HG02981 (cell line): Measurements from ENCODE around the gene SLC25A39.
A peak's percentile ranks its signal among the peaks of the same experiment; 100 is the strongest.
"Not testable (repeated sequence)": the region's sequence is repeated elsewhere in the genome, so short reads cannot be mapped to it uniquely, and the experiment has no call there.

Experiments used
- ATAC-seq: cut with Tn5 transposase; IDR thresholded peaks from one replicate; pipeline ENCODE4 v1.9.1; 2021; ENCODE audit warnings: mild to moderate bottlenecking, moderate library complexity; ENCODE audit not compliant: unreplicated experiment

SLC25A39 gene, protein sequence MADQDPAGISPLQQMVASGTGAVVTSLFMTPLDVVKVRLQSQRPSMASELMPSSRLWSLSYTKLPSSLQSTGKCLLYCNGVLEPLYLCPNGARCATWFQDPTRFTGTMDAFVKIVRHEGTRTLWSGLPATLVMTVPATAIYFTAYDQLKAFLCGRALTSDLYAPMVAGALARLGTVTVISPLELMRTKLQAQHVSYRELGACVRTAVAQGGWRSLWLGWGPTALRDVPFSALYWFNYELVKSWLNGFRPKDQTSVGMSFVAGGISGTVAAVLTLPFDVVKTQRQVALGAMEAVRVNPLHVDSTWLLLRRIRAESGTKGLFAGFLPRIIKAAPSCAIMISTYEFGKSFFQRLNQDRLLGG

DNA sequence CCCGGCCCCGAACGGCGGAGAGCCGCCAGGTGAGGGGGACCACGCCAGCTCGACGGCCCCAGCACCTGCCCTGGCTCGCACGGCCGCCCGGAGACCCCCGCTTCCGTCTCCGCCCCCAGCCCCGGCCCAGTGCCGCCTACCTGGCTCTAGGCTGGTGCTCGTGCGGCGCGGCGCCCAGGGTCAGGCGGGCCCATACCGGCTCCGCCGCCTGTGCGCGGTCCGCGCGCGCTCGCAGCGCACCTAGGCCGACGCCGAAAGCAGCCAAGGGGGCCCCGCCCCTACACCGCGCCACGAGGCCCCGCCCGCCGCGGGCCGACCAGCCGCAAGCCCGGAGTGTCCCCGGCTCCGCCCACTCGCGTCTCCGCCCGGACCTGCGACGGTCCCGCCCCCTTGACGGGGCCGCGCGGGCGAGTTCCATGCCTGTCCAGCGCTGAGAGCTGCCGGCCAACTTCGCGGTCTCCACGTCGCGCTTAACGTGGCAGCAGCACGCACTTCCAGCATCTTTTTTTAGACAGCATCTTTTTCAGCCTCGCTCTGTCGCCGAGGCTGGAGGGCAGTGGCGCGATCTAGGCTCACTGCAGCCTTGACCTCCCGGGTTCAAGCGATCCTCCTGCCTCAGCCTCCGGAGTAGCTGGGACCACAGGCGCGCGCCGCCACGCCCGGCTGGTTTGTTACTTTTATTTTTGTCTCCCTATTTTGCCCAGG lies at the start of gene SLC25A39:
Gene SLC25A39, minus strand, starts transcription at position 253 of the 705 bp plus-strand sequence. CDS start 1,261 bp downstream, outside the sequence.
- peak; percentile 69 for ATAC-seq

DNA sequence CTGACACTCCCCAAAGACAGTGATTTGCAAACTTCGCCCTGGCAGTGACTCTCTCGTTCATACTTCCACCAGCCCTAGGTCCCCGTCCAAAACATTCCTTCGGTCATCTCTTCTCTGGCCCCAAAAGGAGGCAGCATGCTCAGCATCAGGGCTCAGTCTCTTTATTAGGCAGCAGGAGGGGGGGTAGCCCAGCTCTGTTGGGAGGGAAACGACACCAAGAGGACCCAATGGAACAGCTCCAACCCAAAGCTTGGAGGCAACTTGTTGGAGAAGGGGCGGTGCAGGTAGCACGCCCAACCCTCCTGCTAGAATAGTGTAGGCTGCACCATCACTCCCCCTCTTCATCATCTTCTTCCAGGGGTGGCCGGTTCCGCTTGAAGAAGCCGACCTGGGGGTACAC lies 47.4 kb upstream of the SLC25A39 start:
- ATAC-seq: no peak

DNA sequence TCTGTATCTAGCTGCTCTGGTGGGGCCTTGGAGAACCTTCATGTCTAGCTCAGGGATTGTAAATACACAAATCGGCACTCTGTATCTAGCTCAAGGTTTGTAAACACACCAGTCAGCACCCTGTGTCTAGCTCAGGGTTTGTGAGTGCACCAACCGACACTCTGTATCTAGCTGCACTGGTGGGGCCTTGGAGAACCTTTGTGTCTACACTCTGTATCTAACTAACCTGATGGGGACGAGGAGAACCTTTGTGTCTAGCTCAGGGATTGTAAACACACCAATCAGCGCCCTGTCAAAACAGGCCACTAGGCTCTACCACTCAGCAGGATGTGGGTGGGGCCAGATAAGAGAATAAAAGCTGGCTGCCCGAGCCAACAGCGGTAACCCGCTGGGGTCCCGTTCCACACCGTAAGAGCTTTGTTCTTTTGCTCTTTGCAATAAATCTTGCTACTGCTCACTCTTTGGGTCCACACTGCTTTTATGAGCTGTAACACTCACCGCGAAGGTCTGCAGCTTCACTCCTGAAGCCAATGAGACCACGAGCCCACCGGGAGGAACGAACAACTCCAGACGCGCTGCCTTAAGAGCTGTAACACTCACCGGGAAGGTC lies 44.9 kb upstream of the SLC25A39 start:
- not testable (repeated sequence) for ATAC-seq

DNA sequence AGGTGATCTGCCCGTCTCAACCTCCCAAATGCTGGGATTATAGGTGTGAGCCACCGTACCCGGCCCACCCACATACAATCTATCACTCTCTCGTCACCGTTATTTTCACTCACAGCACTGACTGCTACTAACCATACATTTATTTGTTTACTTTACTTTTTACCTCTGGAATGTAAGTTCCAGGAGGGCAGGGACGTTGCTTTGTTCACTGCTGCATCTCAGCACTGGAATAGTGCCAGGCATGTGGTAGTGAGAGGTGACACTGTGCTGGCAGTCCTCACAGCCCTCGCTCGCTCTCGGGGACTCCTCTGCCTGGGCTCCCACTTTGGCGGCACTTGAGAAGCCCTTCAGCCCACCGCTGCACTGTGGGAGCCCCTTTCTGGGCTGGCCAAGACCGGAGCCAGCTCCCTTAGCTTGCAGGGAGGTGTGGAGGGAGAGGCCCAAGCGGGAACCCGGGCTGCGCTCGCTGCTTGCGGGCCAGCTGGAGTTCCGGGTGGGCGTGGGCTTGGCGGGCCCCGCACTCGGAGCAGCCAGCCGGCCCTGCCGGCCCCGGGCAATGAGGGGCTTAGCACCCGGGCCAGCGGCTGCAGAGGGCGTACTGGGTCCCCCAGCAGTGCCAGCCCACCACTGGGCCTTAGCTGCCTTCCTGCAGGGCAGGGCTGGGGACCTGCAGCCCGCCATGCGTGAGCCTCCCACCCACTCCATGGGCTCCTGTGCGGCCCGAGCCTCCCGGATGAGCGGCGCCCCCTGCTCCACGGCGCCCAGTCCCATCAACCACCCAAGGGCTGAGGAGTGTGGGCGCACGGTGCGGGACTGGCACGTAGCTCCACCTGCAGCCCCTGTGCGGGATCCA lies 44.0 kb upstream of the SLC25A39 start:
- not testable (repeated sequence) for ATAC-seq

DNA sequence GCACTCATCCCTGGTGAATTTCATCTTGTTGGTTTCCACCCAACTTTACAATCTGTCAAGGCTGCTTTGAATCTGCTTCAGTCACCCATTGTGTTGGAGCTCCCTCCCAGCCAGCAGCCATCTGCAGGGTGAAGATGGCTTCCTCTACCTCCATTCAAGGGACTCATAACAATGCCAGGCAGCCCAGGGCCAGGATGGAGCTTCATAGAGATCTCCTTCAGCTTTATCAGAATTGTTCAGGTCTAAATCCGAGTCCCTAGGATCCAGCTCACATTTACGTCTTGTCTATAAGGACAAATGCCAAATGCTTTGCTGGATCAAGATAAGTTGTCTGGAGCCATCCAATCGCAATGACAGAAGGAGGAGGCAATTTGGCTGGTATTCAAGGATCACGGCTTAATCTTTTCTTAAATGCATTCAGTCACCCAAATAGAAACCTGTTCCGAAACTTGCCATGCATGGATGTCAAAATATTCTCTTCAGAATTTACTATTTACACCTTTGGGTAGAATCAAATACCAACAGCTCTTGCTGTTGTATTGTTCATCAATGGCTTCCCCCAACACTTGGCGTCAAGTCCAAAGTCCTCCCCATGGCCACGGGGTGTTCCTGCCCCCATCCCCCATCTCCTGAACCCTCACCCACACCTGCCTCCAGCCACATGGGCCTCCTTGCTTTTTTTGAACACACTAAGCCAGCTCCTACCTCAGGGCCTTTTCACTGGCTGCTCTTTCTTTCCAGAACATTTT lies 42.8 kb upstream of the SLC25A39 start:
- ATAC-seq: no peak

DNA sequence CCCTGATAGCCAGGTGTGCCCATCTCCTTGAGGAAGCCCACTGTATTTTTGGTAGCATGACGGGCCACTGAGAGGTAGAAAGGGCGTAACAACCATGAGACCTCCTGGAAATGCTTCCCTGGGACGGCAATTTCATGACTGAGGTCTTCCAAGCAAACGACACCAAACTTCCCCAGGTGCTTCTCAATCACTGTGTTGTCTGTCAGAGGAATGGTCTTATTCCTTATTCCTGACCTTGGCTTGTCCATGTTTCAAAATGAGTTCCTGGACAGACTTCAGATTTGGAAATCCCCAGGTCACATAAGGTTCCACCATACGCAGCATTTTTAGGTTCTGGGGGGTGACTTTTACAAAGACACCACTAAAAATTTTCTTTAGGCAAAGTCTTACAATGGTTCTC lies 40.4 kb upstream of the SLC25A39 start:
- not testable (repeated sequence) for ATAC-seq

DNA sequence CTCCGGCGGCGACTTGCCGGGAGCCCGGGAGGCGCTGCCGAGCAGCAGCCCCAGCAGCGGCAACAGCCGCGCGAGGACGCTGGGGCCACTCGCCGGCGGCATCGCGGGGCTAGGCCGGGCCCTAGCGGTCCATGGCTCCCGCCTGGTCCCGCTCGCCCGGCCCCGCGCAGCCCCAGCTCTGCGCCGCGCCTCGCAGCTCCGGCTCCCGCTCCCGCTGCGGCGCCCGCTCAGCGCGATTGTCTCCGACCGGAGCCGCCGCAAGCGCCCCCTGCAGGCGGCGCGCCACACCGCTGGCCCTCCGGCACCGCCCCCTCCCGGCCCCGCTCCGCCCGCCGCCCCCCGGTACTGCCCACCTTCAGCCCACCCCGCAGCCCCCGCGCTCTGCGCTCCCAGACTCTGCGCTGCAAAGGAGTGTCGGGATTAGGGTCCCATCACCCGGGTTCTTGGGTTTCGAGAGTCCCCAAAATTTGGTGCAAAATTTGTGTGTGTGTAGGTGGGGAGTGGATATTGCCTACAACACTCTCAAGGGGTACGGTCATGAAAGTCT lies 39.1 kb upstream of the SLC25A39 start, which contains the start of gene FAM171A2:
Gene FAM171A2, minus strand, starts transcription at position 241 of the 547 bp plus-strand sequence. Its CDS starts 139 bp downstream, at position 102.
- no peak for ATAC-seq

DNA sequence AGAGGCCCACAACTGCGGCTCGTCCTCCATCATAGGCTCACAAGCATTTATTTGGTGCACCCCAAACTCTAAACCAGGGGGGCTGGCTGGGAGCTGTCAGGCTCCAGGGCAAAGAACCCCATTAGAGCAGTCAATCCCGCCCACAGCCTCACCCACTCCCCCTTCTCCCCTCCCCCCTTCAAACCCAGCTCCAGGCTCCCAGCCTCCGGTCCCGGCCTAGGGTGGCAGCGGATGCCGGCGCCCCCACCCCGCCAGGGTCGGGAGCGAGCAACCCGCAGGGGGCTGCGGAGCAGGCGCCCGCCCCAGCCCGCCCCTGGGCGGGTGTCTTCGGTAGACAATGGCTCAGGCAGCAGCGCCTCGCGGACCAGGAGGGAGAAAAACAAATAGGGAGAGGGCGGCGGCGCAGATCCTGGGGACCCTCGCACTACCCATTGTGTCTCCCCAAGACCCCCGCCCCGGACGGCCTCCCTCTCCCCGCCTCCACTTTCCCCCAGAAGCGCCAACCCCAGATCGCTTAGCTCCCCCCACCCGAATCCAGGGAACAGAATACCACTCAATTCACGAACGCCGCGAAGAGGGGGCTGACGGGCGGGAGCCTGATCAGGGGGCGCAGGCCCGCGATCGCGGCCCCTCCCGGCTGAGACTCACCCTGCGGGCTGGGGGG lies 38.5 kb upstream of the SLC25A39 start:
- no peak for ATAC-seq

DNA sequence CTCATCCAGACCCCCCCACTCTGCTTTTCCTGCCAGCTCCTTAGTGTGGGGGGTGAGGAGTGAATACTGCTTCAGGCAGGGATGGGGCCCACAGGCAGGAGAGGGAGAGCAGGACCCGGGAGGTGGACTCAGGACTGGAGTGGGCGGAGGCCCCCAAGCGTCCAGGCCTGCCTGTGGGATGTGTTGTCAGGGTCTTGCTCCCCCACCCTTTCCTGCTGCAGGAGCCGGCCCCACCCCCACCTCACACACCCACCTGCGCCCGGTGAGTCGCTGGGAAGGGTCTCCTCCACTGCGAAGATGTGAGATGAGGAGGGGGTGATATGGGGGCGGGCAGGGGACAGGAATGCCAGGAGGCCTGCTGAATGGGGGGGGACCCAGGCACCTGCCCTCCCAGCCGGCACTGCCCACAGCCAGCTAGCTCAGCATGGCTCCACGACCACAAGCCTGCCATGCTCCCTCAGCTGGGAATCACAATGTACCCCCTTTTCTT lies 37.9 kb upstream of the SLC25A39 start:
- no peak for ATAC-seq

DNA sequence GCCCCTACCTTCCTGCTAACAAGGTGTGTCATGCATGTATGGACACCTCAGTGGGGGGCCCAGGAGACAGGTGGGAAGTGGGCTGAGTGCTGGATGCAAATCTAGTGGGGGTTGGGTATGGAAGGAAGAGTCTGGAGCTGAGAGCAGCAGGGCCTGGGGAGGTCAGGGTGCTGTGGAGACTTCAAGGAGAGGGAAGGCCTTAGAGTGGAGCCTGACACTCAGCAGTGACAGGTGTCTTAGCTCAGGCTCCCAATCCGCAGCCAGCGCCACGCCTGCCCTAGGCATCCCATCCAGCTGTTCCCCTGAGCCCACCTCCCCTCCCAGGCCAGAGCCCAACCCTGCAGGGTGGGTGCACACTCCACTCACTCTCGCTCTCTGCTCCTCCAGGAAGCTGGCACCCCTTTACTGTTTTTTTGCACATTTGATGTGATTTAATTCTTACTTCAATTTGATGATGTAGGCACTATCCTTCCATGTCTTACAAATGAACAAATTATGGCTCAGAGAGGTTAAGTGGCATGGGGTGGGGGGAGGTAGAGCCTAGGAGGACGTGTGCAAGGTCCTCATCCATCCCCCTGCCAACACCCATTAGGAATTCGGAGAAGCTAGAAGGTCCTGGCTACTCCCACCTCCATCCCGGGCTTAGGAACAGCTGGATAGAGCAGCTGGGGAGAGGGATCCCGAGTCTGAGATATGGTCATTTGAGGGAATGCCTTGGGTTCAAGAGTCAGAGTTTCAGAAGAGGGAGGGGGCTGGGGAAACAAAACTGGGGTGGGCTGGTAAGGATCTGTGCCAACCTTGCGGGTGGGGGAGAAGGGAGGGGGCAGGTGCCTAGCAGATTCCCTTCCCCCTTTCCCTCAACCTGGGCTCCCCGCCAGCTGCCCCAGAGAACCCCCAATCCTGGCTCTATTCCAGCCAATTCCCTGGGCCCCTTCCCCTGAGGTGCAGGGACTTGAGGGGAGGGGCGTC lies 37.0 kb upstream of the SLC25A39 start:
- ATAC-seq: no peak

DNA sequence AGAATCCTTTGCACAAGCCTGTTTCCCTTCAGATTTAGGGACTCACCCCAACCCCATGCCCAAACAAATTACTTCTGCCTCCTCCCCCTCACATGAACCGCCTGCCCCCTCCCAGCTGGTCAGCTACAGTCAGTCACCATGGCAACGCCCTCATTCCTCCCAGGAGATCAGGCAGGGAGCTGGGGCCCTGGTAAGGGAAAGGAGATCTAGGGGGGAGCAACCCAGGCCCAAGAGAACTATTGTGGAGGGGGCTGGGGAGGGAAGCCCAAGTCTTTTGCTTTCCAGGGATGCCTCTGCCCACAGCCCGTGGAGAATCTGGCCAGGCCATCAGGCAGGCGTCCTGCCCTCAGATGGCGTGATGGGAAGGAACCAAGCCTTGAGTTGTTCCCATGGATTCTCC lies 36.2 kb upstream of the SLC25A39 start:
- no peak for ATAC-seq

DNA sequence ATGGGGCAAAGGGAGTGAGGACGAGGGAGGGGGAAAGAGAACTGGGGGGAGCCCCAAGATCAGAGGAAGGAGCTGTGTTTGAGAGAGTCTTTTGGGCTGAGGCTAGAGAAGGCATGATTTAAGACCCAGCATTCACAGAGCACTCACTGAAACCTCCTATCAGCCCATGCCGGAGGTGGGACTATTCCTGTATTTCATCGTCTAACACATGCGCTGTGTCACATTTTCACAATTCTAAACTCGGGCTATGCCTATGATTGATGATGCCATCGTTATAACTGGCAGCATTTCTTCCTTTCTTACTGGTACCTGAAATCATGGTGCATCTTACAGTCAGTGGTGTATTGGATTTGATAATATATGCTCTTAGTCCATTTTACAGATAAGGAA lies 35.5 kb upstream of the SLC25A39 start:
- ATAC-seq: no peak

DNA sequence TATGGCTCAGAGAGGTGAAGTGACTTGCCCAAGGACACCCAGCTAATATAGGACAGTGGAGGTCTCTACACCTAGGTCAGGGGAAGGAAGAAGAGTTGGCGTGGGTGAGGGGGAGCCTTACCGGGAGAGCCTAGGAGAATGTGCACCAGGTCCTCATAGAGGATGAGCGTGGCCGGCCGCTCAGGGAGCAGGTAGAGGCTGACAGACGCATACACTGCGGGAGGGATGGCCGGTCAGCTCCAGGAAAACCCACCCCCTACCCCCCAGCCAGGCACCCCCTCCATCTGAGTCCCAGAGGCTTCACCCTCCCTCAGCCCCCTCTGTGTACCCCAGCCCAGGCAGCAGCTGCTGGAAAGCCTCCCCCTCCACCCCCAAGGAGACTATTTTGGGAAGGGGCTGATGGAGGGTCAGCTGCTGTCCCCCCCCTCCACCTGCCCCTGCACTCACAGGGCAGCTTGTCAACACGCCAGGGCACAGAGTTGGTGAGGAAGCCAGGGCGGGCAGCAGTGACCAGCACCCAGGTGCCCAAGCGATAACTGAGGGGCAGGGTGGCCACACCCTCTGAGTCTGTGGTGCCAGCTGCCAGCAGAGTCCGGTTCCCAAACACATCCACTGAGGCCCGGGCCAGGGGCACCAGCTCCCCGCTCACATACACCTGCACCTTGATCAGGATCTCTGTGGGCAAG lies 35.0 kb upstream of the SLC25A39 start:
- ATAC-seq: no peak

DNA sequence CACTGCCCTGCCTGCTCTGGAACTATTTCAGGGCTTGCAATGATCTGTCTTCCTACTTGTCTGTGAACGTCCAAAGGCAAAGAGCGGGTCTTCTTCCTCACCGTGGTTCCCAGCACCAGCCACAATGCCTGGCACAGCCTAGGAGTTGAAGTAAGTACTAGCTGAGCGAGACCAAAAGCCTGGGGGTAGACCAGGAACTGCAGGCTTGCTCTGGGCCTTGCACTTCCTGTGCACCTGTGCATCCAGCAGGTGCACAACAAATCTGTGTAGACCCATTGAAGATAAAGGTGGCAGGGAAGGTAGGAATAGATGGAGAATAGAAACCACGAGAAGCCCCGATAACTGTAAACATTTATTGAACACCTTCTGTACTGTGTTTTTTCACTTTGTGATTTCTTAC lies 34.4 kb upstream of the SLC25A39 start:
- ATAC-seq: no peak

DNA sequence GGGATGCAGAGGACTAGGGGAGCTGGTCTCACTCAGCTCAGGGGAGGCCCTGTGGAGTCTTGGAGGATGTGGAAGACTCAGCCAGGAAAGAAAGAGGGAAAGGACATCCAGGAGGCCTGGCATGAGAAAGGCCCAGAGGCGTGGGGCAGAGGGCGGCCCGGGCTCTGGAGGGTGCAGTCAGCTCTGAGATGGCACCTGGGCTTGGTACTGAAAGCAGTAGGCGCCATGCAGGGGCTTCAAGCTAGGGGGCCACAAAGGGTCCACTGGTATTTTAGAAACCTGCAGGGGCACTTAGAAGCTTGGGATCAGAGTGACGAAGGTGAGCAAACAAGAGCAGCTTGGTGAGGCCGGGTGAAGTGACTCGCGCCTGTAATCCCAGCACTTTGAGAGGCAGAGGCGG lies 33.4 kb upstream of the SLC25A39 start:
- ATAC-seq: no peak

DNA sequence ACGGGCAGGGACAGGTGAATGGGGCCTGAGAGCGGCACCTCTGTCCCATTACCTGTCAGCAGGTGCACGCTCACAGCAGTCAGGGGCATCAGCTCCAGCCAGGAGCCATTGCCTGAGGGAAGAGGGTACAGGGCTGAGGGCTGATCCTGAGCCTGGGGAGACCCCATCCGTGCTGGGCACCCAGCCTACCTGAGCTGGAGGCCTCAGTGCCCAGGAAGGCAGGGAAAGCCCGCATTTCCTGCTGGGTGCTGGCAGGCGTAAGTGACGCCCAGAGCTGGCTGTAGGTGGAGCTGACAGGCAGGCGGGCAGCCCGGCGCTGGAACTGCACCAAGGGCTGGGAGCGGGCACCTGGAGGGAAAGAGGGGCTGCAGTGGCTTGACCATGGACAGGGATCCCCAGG lies 31.6 kb upstream of the SLC25A39 start:
- no peak for ATAC-seq

DNA sequence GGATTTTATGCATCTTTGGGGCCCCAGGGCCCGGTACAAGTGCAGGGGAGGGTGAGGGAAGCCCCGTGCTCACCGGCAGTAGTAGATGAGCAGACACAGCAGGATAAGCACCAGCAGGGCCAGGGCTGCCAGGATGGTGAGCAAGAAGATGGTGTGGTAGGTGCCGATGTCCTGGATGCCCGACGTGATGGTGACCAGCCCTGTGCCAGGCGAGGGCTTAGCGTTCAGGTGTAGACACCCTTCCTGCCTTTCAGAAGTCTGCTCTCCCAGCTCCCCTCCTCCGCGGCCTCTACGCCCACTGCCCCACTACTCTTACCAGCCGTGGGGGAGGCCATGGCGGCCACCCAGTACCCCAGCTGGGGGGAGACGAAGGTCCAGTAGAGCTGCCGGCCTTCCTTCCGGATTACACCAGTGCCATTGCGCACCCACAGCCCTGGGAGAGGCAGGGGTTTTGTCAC lies 31.0 kb upstream of the SLC25A39 start:
- ATAC-seq: no peak
